ENCODE data around the gene CYSRT1. TPM values are rescaled to one million over a fixed set of nuclear protein-coding genes. Genes with fewer than 3 reads are reported as not detected.

The CYSRT1 gene
- total RNA-seq, 1 donor from 2014 or later = 2.1 TPM

GRCh38 chr9:137244486-137245449, 19.8 kb downstream of the CYSRT1 start:
- DNase-seq (ENCODE audit: low read depth) = no peak
- Histone ChIP-seq H3K36me3 (ENCODE audit: control insufficient read depth, insufficient read depth, low read length) (peaks cover 10% of the 10 kb centered on the region), H3K27me3 (ENCODE audit: control insufficient read depth, insufficient read depth, low read length) (peaks cover 4% of the 10 kb centered on the region), H3K4me3 (ENCODE audit: low read depth, low read length) (no peak overlapping the region)
- TF ChIP-seq CTCF (IDR thresholded peaks at IDR 0.05; ENCODE audit: insufficient read depth, low read length, poor library complexity, severe bottlenecking) = peak; percentile 22

GRCh38 chr9:137245450-137246421, 20.8 kb downstream of the CYSRT1 start:
- DNase-seq (ENCODE audit: low read depth) = no peak
- H3K36me3 ChIP-seq (ENCODE audit: control insufficient read depth, insufficient read depth, low read length) = peaks cover 10% of the 10 kb centered on the region
- no peak for TF ChIP-seq CTCF (IDR thresholded peaks at IDR 0.05; ENCODE audit: insufficient read depth, low read length, poor library complexity, severe bottlenecking)
- peaks cover 4% of the 10 kb centered on the region for H3K27me3 ChIP-seq (ENCODE audit: control insufficient read depth, insufficient read depth, low read length)
- H3K4me3 ChIP-seq (ENCODE audit: low read depth, low read length) = no peak overlapping the region

DNA sequence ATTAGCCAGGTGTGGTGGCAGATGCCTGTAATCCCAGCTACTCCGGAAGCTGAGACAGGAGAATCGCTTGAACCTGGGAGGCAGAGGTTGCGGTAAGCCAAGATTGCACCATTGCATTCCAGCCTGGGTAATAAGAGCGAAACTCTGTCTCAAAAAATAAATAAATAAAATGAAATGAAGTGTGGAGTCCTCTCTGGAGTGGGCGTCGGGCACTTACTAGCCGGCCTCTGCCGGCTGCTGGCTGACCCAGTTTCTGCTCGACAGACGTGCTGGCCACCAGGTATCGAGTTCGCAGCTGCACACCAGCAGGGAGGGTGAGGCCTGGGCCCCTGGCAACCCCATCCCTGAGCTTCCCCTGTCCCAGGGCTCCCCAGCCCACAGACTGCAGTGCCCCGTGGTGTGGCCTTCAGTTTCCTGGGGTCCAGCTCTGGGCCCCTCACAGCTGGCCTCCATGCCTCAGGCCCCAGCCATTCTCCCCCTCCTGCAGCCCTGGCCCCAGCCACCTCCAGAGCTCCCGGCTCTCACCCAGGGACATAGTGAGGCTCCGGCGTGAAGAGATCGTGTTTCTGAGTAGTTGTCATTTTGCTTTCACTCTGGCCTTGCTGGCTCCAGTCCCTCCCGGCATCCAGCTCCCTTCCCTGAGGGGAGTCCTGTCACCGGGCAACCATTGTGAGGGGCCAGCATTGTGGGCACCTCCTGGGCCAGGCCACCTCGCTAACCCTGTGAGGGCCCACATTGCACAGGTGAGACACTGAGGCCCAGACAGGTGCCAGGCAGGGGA, 22.4 kb downstream of the CYSRT1 start:
- no peak overlapping the region for H3K4me3 ChIP-seq (ENCODE audit: low read depth, low read length)
- peaks cover 4% of the 10 kb centered on the region for H3K27me3 ChIP-seq (ENCODE audit: control insufficient read depth, insufficient read depth, low read length)
- peaks cover 6% of the 10 kb centered on the region for H3K36me3 ChIP-seq (ENCODE audit: control insufficient read depth, insufficient read depth, low read length)
- TF ChIP-seq CTCF (IDR thresholded peaks at IDR 0.05; ENCODE audit: insufficient read depth, low read length, poor library complexity, severe bottlenecking) = no peak
- DNase-seq (ENCODE audit: low read depth) = no peak

DNA sequence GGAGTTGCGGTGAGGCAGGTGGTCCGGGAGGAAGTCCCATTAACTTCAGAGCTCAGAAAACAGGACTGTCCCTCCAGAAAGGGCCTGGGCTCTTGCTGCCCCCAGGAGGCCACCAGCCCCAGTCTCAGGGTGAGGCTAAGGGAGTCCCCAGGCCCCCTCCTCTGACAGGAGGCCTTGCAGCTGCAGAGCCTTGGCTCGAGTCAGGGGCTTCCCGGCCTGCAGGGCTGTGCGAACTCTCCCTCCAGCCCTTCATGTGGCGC, 22.9 kb downstream of the CYSRT1 start:
- Histone ChIP-seq H3K4me3 (ENCODE audit: low read depth, low read length) (no peak overlapping the region), H3K27me3 (ENCODE audit: control insufficient read depth, insufficient read depth, low read length) (peaks cover 4% of the 10 kb centered on the region), H3K36me3 (ENCODE audit: control insufficient read depth, insufficient read depth, low read length) (peaks cover 5% of the 10 kb centered on the region)
- TF ChIP-seq CTCF (IDR thresholded peaks at IDR 0.05; ENCODE audit: insufficient read depth, low read length, poor library complexity, severe bottlenecking) = no peak
- DNase-seq (ENCODE audit: low read depth) = no peak

- TF ChIP-seq CTCF (IDR thresholded peaks at IDR 0.05; ENCODE audit: insufficient read depth, low read length, poor library complexity, severe bottlenecking) = no peak
- H3K4me3 ChIP-seq (ENCODE audit: low read depth, low read length) = no peak overlapping the region
- no peak for DNase-seq (ENCODE audit: low read depth)
These were observed 25.6 kb downstream of the CYSRT1 start for GRCh38 chr9:137250329-137251193.

More at GRCh38 chr9:137250329-137251193, 25.6 kb downstream of the CYSRT1 start:
- Histone ChIP-seq H3K27me3 (ENCODE audit: control insufficient read depth, insufficient read depth, low read length) (peaks cover 4% of the 10 kb centered on the region), H3K36me3 (ENCODE audit: control insufficient read depth, insufficient read depth, low read length) (no peaks in the 10 kb centered on the region)

Data from kidney epithelial cell (primary cell).